SK-N-SH (cell line): ENCODE measurements around the gene SORCS3. TPM values are rescaled to one million over a fixed set of nuclear protein-coding genes. Genes with fewer than 3 reads are reported as not detected.
"Not testable (repeated sequence)": the region's sequence is repeated elsewhere in the genome, so short reads cannot be mapped to it uniquely, and the experiment has no call there.

ENCODE experiments used
- CTCF ChIA-PET: fragments of 300-600, 350-600 bp; formaldehyde crosslinking; extraction: SDS; loops from one replicate; lab custom pipeline; 2021; lab: Yijun Ruan, JAX
- POLR2A ChIA-PET: fragments of 350-600 bp; sonication (Branson Sonifier 250); formaldehyde crosslinking; extraction: SDS; loops from one replicate; lab custom pipeline; 2020; ENCODE audit warnings: antibody characterized with exemption, inconsistent platforms; lab: Yijun Ruan, JAX
- DNase-seq: peaks from one replicate; pipeline ENCODE4 v3.0.0; 2012
- H2AFZ ChIP-seq: fragments of 200-600 bp; sonication (generic); 2 replicates; pipeline ENCODE4 v1.8.1; 2016; ENCODE audit warnings: antibody characterized with exemption, mild to moderate bottlenecking, low read depth
- H3F3A ChIP-seq: fragments of 200-600 bp; sonication (generic); replicated peaks from 2 replicates; pipeline ENCODE3; 2016; ENCODE audit warnings: antibody characterized with exemption, mild to moderate bottlenecking; ENCODE audit not compliant: insufficient read depth
- H3K27ac ChIP-seq, 2 experiments: fragments of 200-500 bp in 1 of 2; fragments of 200-600 bp in 1 of 2; sonication (Bioruptor generic) in 1 of 2; sonication (generic), shearing (Covaris generic) in 1 of 2; 2 replicates each; pipeline versions ENCODE4 v1.5.1 to v1.6.1; 2014 to 2016; ENCODE audit warnings: low read depth in 2 of 2, inconsistent platforms in 1 of 2, low read length in 1 of 2, mild to moderate bottlenecking in 1 of 2, mixed read lengths in 1 of 2
- H3K27me3 ChIP-seq: fragments of 200-600 bp; sonication (generic), shearing (Covaris generic); 2 replicates; pipeline ENCODE4 v1.6.1; 2016; ENCODE audit warnings: mixed run types; ENCODE audit not compliant: insufficient read depth
- H3K36me3 ChIP-seq, 2 experiments: fragments of 200-500 bp in 1 of 2; fragments of 200-600 bp in 1 of 2; sonication (Bioruptor generic) in 1 of 2; sonication (generic) in 1 of 2; replicated peaks in 1 of 2; 2 replicates each; pipeline versions ENCODE3 to v1.5.1; 2014 to 2016; ENCODE audit warnings: low read length in 1 of 2, mild to moderate bottlenecking in 1 of 2; ENCODE audit not compliant: insufficient read depth in 2 of 2, control insufficient read depth in 1 of 2
- H3K4me1 ChIP-seq, 2 experiments: fragments of 200-500 bp in 1 of 2; fragments of 200-600 bp in 1 of 2; sonication (Bioruptor generic) in 1 of 2; sonication (generic), shearing (Covaris generic) in 1 of 2; 2 replicates each; pipeline versions ENCODE4 v1.5.1 to v1.6.1; 2014 to 2016; ENCODE audit warnings: low read depth in 1 of 2, low read length in 1 of 2, mixed run types in 1 of 2; ENCODE audit not compliant: insufficient read depth in 2 of 2, control insufficient read depth in 1 of 2
- H3K4me2 ChIP-seq: fragments of 200-600 bp; sonication (generic), shearing (Covaris generic); 2 replicates; pipeline ENCODE4 v1.6.1; 2017; ENCODE audit warnings: mixed run types
- H3K4me3 ChIP-seq, 2 experiments: fragments of 200-500 bp in 1 of 2; fragments of 200-600 bp in 1 of 2; sonication (Bioruptor generic) in 1 of 2; sonication (generic), shearing (Covaris generic) in 1 of 2; 2 replicates each; pipeline versions ENCODE4 v1.5.1 to v1.8.1; 2014 to 2016; ENCODE audit warnings: low read depth in 2 of 2, inconsistent platforms in 1 of 2, low read length in 1 of 2, mild to moderate bottlenecking in 1 of 2, mixed read lengths in 1 of 2, moderate library complexity in 1 of 2
- H3K79me2 ChIP-seq: fragments of 200-600 bp; sonication (generic); 2 replicates; pipeline ENCODE4 v1.8.1; 2017; ENCODE audit warnings: mild to moderate bottlenecking; ENCODE audit not compliant: insufficient read depth
- H3K9ac ChIP-seq: fragments of 200-600 bp; sonication (generic); 2 replicates; pipeline ENCODE4 v1.6.1; 2017; ENCODE audit warnings: mixed run types
- H3K9me2 ChIP-seq: fragments of 200-600 bp; sonication (generic); 2 replicates; pipeline ENCODE4 v1.6.1; 2017; ENCODE audit warnings: mixed run types
- H3K9me3 ChIP-seq: fragments of 200-600 bp; sonication (generic); 2 replicates; pipeline ENCODE4 v1.6.1; 2017; ENCODE audit warnings: mixed run types, mild to moderate bottlenecking, moderate library complexity
- H4K20me1 ChIP-seq: fragments of 200-600 bp; sonication (generic); 2 replicates; pipeline ENCODE4 v1.6.1; 2017; ENCODE audit warnings: mild to moderate bottlenecking, mixed run types; ENCODE audit not compliant: insufficient read depth
- CHD2 ChIP-seq: fragments of 150-350 bp; IDR thresholded peaks from 2 replicates; pipeline ENCODE4 v1.6.1; 2018; ENCODE audit warnings: low read length; ENCODE audit not compliant: partially characterized antibody
- ELF1 ChIP-seq: IDR thresholded peaks from 2 replicates; pipeline ENCODE4 v1.4.0; 2012
- EP300 ChIP-seq, 2 experiments: IDR thresholded peaks; 2 replicates each; pipeline versions ENCODE4 v1.4.0 to v1.6.1; 2012; ENCODE audit warnings: borderline replicate concordance in 1 of 2, low read depth in 1 of 2, low read length in 1 of 2
- EZH2phosphoT487 ChIP-seq: fragments of 200-600 bp; sonication (generic); IDR thresholded peaks from 2 replicates; pipeline ENCODE4 v1.6.1; 2017; ENCODE audit warnings: low read depth, mixed run types, mild to moderate bottlenecking, antibody characterized with exemption, moderate library complexity, borderline replicate concordance
- FOSL2 ChIP-seq: IDR thresholded peaks from 2 replicates; pipeline ENCODE4 v1.4.0; 2012; ENCODE audit warnings: low read depth, mild to moderate bottlenecking, moderate library complexity, borderline replicate concordance
- GABPA ChIP-seq: IDR thresholded peaks from 2 replicates; pipeline ENCODE4 v1.4.0; 2012; ENCODE audit warnings: low read depth, mild to moderate bottlenecking
- MEF2A ChIP-seq: IDR thresholded peaks from 2 replicates; pipeline ENCODE4 v1.4.0; 2012; ENCODE audit warnings: low read depth, borderline replicate concordance
- MXI1 ChIP-seq: IDR thresholded peaks from 2 replicates; pipeline ENCODE4 v1.6.1; 2012; ENCODE audit warnings: mild to moderate bottlenecking, low read depth, low read length, improper control_type of control experiment
- PBX3 ChIP-seq: IDR thresholded peaks from 2 replicates; pipeline ENCODE4; 2012
- RAD21 ChIP-seq: IDR thresholded peaks from 2 replicates; pipeline ENCODE4 v1.6.1; 2012; ENCODE audit warnings: mild to moderate bottlenecking, low read length
- RFX5 ChIP-seq: IDR thresholded peaks from 2 replicates; pipeline ENCODE4 v1.6.1; 2012; ENCODE audit warnings: mild to moderate bottlenecking, improper control_type of control experiment, low read length
- SMC3 ChIP-seq: IDR thresholded peaks from 2 replicates; pipeline ENCODE4 v1.6.1; 2012; ENCODE audit warnings: low read depth, low read length, improper control_type of control experiment
- TCF12 ChIP-seq: IDR thresholded peaks from 2 replicates; pipeline ENCODE4 v1.4.0; 2012
- TEAD4 ChIP-seq: IDR thresholded peaks from 2 replicates; pipeline ENCODE4 v1.4.0; 2012; ENCODE audit warnings: mild to moderate bottlenecking, borderline replicate concordance; ENCODE audit not compliant: insufficient read depth
- USF1 ChIP-seq: IDR thresholded peaks from 2 replicates; pipeline ENCODE4 v1.4.0; 2012; ENCODE audit warnings: low read depth, borderline replicate concordance
- WGBS: methylation state at CpG from one replicate; pipeline ENCODE4 v1.1.6; 2017; ENCODE audit warnings: low lambda C conversion rate; 5-methylcytosine and 5-hydroxymethylcytosine counted together
- polyA plus RNA-seq, 3 experiments: library from polyadenylated mRNA; depleted of rRNA; stranded (reverse); fragments of >200 nt; gene quantifications; 2 replicates each; pipeline ENCODE4 v1.2.3, GENCODE V29; 2012

Gene SORCS3
- polyA plus RNA-seq, 1 of the 3 experiments (the other 2 are of a cell fraction) = not detected

DNA sequence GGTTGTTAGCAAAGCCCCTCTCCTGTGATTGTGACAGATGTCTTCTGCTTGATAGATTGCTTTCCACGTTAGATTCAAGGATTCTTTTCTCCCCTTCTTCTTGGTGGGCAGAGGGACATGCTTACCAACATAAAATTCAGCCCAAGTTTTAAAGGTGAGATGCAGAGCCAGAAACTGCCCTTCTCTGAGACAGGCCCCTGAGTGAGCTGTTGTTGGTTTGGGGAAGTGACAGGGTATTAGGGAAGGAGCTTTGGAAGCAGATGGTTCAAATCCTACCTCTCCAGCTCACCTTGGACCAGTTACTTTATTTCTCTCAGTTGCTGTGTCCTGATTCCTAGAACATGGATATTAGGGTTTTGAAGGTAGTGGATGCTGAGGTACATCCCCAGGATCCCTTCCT, 53.0 kb downstream of the SORCS3 start:
- WGBS = 0% methylated on average over 1 of the region's 1 CpG
- no peak overlapping the region for H3K27ac ChIP-seq
- H4K20me1 ChIP-seq = no peaks in the 10 kb centered on the region
- no peak overlapping the region for H3K9ac ChIP-seq
- ChIA-PET POLR2A (no interaction called here), CTCF (interaction anchor here (0.9 to 1.1 kb wide), 2 partner anchors 10 to 13 kb away, joined by 3 read pairs; no protein-coding TSS in a partner anchor)
- H3K79me2 ChIP-seq = no peaks in the 10 kb centered on the region
- no peaks in the 10 kb centered on the region for H3K27me3 ChIP-seq
- H3K4me3 ChIP-seq = no peak overlapping the region
- DNase-seq = no peak
- no peak overlapping the region for H3K4me2 ChIP-seq
- no peaks in the 10 kb centered on the region for H3K36me3 ChIP-seq
- H3F3A ChIP-seq = no peaks in the 10 kb centered on the region
- no peaks in the 10 kb centered on the region; a peak in 1 of 4 replicates for H3K4me1 ChIP-seq
- H3K9me2 ChIP-seq = no peaks in the 10 kb centered on the region
- 0 out of 2 replicates have a peak, but pooled peaks cover 3% of the 10 kb centered on the region for H3K9me3 ChIP-seq
- TF ChIP-seq TCF12 (no peak), PBX3 (no peak), EP300 (IDR thresholded peaks at IDR 0.05; ENCODE audit: borderline replicate concordance in 1 of 2, low read depth in 1 of 2, low read length in 1 of 2) (no peak), SMC3 (no peak), RAD21 (no peak), USF1 (no peak), MEF2A (no peak), GABPA (no peak), FOSL2 (no peak), CHD2 (no peak), TEAD4 (no peak), MXI1 (no peak), RFX5 (no peak), ELF1 (no peak), EZH2phosphoT487 (no peak)
- H2AFZ ChIP-seq = no peak overlapping the region

- H3K27me3 ChIP-seq, H3K36me3 ChIP-seq, H3K79me2 ChIP-seq, H2AFZ ChIP-seq, H3K27ac ChIP-seq, H3K4me3 ChIP-seq, H3K9me3 ChIP-seq, POLR2A ChIA-PET, DNase-seq, H4K20me1 ChIP-seq, H3F3A ChIP-seq, H3K4me2 ChIP-seq, CTCF ChIA-PET, H3K9me2 ChIP-seq, H3K4me1 ChIP-seq, H3K9ac ChIP-seq: not testable (repeated sequence)
- WGBS = 31% methylated on average over 4 of the region's 4 CpGs
Observed at GRCh38 chr10:104703262-104703661, 62.2 kb downstream of the SORCS3 start.
